Measurements from ENCODE around the gene OGDH.

OGDH gene

DNA sequence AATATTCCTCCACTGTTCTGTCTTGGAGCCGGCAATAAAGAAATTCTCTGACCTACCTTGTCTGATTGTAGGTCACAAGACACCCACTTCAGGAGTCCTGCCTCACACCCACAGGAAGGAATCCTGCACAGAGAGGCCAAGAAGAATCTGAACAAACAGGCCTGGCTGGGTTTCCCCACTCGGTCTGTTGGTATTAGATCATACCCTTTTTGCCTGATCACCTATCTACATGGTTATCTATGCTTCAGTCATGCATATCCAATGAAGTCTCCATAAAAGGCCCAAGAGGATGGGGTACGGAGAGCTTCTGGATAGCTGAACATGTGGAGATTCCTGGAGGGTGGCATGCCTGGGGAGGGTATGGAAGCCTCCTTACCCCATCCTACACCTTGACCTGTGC lies 12.3 kb downstream of the OGDH start:
- no peak for DNase-seq (ENCODE audit: low read depth)

GRCh38 chr7:44621034-44621749 lies 14.8 kb downstream of the OGDH start:
- DNase-seq (ENCODE audit: low read depth), result no peak

- no peak for DNase-seq (ENCODE audit: low read depth)
Measured at GRCh38 chr7:44621750-44622103, 15.3 kb downstream of the OGDH start.

GRCh38 chr7:44622342-44623151 lies 16.1 kb downstream of the OGDH start:
- DNase-seq (ENCODE audit: low read depth), result no peak

GRCh38 chr7:44624318-44624717 lies 17.9 kb downstream of the OGDH start:
- no peak for DNase-seq (ENCODE audit: low read depth)

GRCh38 chr7:44625526-44626471 lies 19.4 kb downstream of the OGDH start:
- DNase-seq (ENCODE audit: low read depth), result no peak

- no peak for DNase-seq (ENCODE audit: low read depth)
Measured at GRCh38 chr7:44626620-44627019, 20.2 kb downstream of the OGDH start.

- DNase-seq (ENCODE audit: low read depth), result no peak
Measured at GRCh38 chr7:44629829-44630522, 23.5 kb downstream of the OGDH start.

DNA sequence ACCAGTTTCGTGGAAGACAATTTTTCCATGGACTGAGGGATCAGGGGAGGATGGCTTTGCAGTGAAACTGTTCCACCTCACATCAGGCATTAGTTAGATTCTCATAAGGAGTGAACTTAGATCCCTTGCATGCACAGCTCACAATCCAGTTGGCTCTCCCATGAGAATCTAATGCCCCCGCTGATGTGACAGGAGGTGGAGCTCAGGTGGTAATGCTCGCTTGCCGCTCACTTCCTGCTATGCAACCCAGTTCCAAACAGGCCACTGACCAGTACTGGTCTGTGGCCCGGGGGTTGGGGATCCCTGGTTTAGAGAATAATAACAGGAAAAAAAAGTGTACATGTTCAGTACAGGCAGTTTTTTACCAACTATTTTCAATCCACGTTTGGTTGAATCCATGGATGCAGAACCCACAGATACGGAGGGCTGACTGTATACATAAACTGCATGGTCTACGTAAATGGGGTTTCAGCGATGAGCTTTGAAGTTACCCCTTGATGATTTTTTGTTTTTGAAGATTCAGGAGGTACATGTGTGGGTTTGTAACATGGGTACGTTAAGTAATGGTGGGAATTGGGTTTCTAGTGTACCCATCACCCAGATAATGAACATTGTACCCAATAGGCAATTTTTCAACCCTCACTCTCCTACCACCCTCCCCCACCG lies 24.5 kb downstream of the OGDH start:
- DNase-seq (ENCODE audit: low read depth), result no peak

DNA sequence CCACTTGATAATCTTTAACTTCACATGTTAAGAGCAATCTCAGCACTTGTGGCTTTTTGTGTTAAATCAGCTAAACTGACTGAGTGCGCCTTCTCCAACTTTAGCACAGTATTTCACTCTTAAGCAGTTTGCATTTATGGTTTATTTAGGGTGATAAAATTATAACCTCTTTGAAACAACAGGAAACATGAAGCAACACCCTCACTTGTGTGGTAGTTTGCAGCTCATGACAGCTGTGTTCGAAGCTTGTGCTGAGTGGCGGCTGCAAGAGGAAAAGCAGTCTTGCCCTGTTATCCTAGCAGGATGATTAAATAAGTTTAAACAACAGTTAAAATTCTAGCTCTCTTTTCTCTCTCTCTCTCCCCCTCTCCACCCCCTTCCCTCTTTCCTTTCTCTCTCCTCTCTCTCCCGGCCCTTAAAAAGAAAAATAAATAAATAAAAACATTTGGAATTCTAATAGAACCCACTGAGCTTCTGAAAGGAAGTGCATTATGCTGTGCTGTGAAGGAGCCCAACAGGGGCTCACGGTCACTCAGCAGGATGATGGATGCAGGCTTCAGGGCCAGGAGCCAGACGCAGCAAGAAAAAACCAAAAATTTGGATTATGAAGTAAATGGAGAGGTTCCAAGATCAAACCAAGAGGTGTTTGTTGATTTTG lies 25.2 kb downstream of the OGDH start:
- DNase-seq (ENCODE audit: low read depth), result no peak

- DNase-seq (ENCODE audit: low read depth), result no peak
Measured at GRCh38 chr7:44632196-44632595, 25.8 kb downstream of the OGDH start.

DNA sequence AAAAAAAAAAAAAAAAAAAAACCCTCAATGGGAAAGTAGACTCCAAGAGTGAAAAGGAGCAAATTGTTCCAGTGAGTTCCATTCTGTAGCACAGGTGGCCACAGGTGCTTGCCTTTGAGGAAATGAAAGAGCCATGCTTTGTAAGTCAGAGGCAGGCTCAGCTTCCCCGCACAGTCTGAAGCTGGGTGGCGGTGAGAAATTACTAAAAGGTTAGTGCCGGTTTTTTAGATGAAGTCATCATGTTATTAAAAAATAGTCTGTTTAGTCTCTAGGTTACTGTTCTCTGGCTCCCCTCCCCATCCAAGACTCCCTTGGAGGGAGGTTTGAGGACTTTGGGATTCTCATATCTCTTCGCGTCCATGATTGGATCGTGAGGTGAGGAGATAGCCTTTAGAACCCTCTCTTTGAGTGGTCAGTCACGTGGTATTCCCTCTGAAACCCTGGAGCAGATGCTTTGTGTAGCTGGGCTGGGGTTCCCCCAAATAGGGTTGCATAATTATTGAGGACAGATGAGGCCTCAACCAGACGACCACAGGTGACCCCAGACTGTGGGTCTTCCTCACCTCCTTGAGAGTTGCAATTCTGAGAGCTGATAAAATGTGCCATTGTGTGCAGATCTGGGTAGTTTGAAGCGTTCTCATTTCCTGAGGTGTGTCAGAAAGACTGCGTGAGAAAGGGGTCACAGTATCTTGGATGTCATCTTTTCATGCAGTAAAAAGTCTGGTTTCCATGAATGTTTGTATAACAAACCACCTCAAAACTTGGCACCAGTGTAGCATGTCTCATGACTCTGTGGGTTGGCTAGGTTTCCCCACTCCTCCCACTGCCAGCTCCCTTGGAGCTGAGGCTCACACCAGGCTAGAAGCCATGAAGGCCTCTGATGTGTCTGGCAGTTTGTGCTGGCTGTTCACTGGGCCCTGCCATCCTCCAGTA lies 27.1 kb downstream of the OGDH start:
- no peak for DNase-seq (ENCODE audit: low read depth)

DNA sequence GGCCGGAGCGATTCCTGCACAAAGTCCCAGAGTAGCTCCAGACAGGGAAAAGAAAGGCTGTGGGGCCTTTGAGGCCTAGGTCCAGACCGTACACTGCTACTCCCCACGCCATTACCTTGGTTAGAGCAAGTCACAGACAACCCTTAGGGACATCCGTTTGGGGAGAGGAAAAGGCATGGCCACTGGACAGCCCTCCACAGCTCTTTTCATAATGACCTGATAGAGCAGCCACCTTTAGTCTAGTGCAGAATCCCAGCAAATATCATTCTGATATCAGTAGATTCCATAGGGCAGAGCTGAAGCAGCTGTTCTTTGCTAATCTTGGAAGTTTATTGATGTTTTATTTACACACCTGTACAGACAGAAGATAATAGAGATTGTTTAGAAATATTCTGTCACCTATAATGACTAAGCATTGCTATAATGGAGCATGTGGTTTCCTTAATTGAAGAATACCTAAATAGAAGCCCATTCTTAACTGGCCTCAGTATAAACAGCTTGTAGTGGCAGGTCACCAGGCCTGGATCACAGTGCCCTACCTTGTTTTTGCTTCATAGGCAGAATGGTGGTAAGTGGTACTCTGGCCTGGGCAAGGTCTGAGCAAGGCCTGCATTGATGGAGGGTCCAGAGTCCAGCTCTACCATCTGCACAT lies 27.9 kb downstream of the OGDH start:
- no peak for DNase-seq (ENCODE audit: low read depth)

- no peak for DNase-seq (ENCODE audit: low read depth)
Measured at GRCh38 chr7:44634839-44635591, 28.6 kb downstream of the OGDH start.

- no peak for DNase-seq (ENCODE audit: low read depth)
Measured at GRCh38 chr7:44636041-44636584, 29.7 kb downstream of the OGDH start.

GRCh38 chr7:44636926-44637325 lies 30.5 kb downstream of the OGDH start:
- no peak for DNase-seq (ENCODE audit: low read depth)

- DNase-seq (ENCODE audit: low read depth), result peak; percentile 60
Measured at GRCh38 chr7:44637788-44638594, 31.6 kb downstream of the OGDH start.
